HG02973 (cell line): ENCODE results near the gene MYO16.
"Not testable (repeated sequence)": the region's sequence is repeated elsewhere in the genome, so short reads cannot be mapped to it uniquely, and the experiment has no call there.

ENCODE experiments used
- ATAC-seq: cut with Tn5 transposase; IDR thresholded peaks from one replicate; pipeline ENCODE4 v1.9.1; 2021; ENCODE audit warnings: moderate library complexity; ENCODE audit not compliant: unreplicated experiment

MYO16 gene

GRCh38 chr13:109215377-109215776, 586.0 kb downstream of the MYO16 start:
- ATAC-seq = no peak

GRCh38 chr13:109217510-109217909, 588.1 kb downstream of the MYO16 start:
- ATAC-seq = not testable (repeated sequence)

- no peak for ATAC-seq
These were observed 591.2 kb downstream of the MYO16 start for GRCh38 chr13:109220631-109221030.

DNA sequence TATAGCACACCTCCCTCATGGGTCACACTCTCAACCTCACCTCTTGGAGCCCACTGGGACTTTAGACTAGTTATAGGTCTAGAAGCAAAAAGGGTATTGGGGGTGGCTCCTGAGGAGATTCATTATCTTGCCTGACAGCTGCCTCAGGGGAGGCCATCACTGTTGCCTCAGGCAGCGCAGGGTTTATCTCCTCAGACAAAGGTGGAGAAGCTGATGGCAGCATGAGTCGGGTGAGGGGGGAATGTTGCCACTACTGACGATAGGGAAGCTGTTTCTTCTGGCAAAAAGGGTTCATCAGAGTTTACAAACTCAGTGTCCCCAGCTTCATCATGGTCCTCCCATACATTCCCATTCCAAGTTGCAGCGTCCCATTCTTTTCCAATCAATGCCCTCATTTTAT, 594.6 kb downstream of the MYO16 start:
- no peak for ATAC-seq

- no peak for ATAC-seq
These were observed 597.2 kb downstream of the MYO16 start for GRCh38 chr13:109226631-109227030.

DNA sequence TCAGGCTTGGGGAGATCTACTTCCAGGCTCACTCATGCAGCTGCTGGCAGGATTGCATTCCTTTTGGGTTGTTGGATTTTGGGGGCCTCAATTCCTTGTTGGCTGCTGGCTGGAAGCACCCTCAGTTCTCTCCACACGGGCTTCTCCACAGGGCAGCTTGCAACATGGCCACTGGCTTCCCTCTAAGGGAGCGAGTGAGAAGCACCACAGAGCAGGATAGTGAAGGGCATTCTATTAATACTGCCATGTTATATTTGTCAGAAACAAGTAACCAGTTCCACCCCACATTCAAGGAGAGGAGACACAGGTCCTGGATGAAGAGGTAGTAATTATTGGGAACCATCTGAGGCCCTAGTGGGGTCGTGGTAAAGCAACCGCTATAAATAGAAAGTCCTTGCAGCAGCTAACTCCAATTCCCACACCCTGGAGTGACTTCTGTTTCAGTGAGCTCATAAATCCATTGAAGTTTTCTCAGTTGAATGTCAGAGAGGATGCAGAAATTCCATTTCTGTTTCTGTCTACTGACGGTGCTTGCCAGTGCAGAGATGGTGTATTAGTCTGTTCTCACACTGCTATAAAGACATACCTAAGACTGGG, 598.0 kb downstream of the MYO16 start:
- ATAC-seq = no peak

DNA sequence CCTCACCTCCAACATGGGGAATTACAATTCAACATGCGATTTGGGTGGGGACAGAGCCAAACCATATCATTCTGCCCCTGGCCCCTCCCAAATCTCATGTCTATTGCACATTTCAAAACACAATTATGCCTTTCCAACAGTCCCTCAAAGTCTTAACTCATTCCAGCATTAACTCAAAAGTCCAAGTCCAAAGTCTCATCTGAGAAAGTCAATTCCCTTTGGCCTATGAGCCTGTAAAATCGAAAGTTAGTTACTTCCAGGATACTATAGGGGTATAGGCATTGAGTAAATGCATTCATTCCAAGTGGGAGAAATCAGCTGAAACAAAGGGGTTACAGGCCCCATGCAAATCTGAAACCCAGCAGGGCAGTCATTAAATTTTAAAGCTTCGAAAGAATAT, 598.8 kb downstream of the MYO16 start:
- no peak for ATAC-seq

GRCh38 chr13:109231888-109232287, 602.5 kb downstream of the MYO16 start:
- no peak for ATAC-seq

- no peak for ATAC-seq
These were observed 603.9 kb downstream of the MYO16 start for GRCh38 chr13:109233293-109233692.

DNA sequence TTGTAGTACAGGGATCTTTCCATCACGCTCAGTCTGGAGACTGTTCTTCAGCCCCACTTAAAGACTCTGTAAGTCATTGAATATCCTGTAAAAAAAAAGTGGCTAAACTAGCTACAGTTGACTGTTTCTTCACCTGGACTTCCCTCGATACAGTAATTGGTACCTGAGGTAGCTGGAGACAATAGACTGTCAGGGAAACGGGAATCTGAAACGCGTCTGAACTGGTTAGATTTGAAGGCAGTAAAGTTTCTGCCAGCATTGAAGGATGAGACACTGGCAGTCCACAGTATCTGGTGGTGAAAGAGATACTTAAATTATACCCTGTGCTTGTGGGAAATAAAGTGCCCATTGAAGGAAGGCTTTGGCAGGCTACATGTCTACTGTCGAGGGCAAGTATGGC, 606.5 kb downstream of the MYO16 start:
- no peak for ATAC-seq

GRCh38 chr13:109241160-109241559, 611.7 kb downstream of the MYO16 start:
- ATAC-seq = no peak

GRCh38 chr13:109243311-109243951, 614.0 kb downstream of the MYO16 start:
- ATAC-seq = no peak

GRCh38 chr13:109244566-109244965, 615.2 kb downstream of the MYO16 start:
- ATAC-seq = no peak

DNA sequence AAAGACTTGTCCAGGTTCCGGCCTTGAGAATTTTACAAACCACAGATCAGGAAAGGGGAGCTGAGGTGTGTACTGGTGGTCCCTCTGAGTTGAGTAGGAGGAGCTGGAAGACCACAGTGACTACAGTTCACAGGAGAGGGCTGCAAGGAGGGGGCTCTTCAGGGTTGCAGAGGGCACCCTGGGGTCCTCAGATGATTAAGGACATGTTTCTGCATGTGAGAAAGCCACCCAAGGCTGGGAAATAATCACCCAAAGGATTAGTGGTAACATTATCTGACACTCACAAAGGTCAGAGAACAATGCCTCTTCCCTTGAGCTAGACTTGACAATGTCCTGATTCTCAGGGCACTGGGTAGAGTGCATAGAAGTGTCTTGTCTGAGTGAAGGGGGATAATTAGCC, 616.6 kb downstream of the MYO16 start:
- no peak for ATAC-seq

DNA sequence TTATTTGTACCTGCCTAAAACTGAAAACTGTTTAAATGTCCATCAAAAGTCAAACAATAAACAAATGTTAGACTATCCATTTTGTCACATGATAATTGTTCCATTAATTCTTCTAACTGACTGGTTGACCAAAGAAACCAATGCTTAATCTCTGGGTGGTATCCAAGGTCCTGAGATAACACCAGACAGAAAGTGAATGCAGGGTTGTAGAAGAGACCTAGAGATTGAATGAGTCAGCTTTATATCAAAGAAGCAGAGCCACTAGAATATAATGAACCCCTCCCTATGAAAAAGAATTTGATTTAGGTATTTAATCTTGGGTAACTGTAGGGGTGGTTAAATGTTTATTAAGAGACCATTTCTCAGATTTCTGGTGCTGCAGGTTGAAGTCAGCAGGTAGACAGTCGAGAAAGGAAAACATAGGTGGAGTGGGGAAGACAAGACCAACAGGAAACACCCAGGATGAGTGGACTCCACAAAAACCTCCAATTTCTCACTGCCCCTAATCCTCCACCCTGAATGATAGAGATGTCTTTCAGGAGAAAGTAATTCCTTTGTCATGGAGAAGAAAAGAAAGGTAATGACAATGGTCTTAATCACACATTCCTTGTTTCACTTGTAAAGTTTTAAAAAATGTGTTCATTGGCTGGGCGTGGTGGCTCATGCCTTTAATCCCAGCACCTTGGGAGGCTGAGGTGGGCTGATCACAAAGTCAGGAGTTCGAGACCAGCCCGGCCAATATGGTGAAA, 620.5 kb downstream of the MYO16 start:
- no peak for ATAC-seq

GRCh38 chr13:109251956-109252355, 622.5 kb downstream of the MYO16 start:
- no peak for ATAC-seq

DNA sequence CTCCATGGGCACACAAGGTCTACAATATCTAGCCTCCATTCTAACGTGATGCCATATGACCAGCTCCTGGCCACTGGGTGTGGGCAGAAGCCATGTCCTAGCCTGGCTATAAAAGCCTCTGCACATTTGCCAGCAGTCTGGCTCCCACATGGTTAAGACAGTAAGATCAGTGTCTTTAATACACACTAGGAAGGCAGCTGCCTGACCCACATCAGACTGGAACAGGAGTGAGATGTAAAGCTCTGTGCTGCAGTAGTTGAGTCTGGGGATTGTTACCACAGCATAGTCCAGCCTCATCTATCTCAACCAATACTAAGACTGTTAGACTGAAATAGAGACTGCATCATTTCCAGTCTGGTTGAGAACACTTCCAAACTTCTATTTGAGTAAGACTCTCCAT, 623.9 kb downstream of the MYO16 start:
- ATAC-seq = no peak

DNA sequence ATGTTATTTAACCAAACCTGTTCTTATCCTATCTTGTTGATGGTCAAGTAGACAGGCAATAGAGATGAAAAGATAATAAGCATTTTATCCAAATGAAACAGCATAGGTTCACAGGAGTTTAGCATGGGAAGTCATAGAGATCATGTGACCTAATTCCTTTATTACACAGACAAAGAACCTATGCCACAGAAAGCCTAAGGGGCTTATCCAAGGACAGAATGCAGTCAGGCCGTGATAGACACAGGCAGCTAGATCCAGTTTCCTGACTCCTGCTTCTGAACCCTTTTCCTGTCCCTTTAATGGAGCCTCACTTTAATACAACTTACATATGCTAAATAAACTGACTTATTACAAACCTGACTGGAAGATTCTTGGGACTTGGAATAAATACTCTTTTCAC, 624.9 kb downstream of the MYO16 start:
- ATAC-seq = no peak

DNA sequence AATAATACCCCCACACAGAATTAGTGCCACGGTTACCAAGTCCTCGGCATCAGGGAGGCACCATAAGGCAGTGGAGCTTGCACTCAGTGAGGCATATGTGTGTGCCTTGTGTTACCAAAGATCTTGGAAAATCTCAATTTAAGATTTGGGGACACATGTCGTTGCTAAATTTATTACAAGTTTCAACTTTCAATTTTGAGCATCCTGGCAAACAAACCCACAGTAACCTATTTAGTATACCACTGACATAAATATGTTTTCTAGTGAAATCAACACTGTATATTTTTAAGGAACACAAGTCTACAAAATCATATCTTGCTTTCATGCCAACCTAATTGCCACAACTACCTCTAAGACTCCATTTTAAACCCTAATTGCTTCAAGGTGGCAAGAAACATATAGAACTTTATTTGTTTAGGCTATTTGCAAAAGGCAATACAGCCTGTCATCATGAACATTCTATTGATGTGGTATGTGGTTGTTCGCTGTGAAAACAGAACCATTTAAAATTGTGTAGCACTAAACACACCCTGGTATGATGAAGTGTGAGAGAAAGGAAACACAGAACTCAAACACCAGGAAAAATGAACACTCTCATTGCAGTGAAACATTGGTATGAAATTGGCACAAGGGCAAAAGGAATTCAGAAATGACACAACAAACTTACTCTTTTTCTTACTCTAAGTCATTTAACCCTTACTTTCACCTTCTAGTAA, 625.9 kb downstream of the MYO16 start:
- ATAC-seq = no peak

GRCh38 chr13:109256866-109257760, 627.7 kb downstream of the MYO16 start:
- ATAC-seq = no peak
